Putamen (tissue), 1 donor: ENCODE measurements around the gene PSME3IP1.
"Not testable (repeated sequence)": the region's sequence is repeated elsewhere in the genome, so short reads cannot be mapped to it uniquely, and the experiment has no call there.

Experiments used
- DNase-seq: peaks from one replicate; pipeline ENCODE4 v3.0.0-alpha.2; 2016; ENCODE audit warnings: low spot score

Gene PSME3IP1

GRCh38 chr16:57185945-57186871, at the start of gene PSME3IP1, which contains the start of gene RSPRY1:
Gene PSME3IP1 (minus strand): TSS chr16:57186039. CDS start chr16:57173854, 12,185 bp downstream.
Gene RSPRY1 (plus strand): TSS chr16:57186329. CDS start chr16:57204659, 18,330 bp downstream.
- DNase-seq = peak; percentile 100

GRCh38 chr16:57235128-57236021, 49.5 kb upstream of the PSME3IP1 start:
- DNase-seq = no peak

DNA sequence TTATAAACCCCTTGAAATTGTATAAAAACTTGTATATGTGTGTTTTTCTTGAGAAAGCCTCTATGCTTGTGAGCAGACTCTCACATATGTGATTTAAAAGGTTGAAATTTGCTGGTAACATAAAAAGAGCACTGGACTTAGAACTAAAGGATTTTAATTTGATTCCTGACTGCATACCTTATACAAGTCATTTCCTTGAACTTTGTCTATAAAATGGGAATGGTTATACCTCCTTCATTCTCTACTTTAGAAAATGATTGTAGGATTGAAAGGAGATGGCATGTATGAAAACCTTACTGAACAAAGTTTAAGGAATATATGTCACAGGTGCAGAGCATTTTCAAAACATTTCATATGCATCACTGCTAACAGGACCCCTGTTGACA, 48.9 kb upstream of the PSME3IP1 start:
- no peak for DNase-seq

DNA sequence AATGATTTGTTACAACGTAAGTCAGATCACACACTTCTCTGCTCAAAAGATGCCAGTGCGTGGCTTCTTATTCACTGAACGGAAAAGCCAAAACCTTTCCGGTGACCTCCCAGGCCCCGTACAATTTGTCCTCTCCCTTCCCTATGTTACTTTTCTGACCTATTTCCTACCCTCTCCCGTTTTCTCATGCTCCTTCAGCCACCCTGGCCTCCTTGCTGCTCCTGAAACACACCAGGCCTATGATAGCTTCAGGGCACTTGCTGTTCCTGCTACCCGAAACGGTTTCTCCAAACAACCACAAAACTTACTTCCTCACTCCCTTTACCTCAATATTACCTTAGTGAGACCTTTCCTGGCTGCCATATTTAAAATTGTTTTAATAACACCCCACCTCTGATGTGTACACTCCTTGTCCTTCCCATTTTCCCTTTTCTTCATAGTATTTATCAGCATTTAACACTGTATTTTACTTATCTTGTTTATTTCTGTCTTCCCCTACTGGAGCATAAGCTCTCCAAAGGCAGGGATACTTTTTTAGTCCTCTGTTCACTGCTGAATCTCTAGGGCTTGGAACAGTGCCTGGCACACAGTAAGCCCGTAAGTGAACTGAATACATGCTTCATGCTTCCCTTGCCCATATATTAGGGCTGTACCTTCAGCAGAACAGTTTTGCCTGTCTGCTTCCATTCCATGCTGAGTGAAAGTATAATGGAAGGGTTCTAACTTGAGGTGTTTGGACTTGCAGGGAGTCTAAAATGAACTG, 48.3 kb upstream of the PSME3IP1 start:
- no peak for DNase-seq

- no peak for DNase-seq
Measured at GRCh38 chr16:57231821-57232350, 46.0 kb upstream of the PSME3IP1 start.

GRCh38 chr16:57229079-57229478, 43.2 kb upstream of the PSME3IP1 start:
- DNase-seq = no peak

- DNase-seq = no peak
Measured at GRCh38 chr16:57226701-57227621, 41.1 kb upstream of the PSME3IP1 start.

GRCh38 chr16:57225978-57226377, 40.1 kb upstream of the PSME3IP1 start:
- no peak for DNase-seq

GRCh38 chr16:57224651-57225335, 39.0 kb upstream of the PSME3IP1 start:
- DNase-seq = no peak

DNA sequence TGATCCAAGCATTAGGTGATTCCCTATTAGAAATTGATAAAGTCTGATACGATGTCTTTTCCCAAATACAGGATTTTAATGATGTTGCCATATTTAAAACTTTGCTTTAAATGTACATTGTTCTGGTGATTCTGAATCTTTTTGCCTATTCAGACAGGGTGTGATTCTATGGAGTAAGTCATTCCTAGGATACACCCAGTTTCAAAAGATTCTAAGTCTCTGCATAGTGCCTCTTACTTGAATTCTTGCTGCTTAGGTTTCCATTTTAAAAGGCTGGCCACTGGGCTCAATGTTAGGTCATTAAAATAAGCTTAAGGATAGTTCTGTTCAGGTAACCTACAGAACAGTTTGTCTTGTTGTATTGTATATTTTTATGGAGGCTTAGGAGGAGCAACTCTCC, 37.2 kb upstream of the PSME3IP1 start:
- DNase-seq = no peak

DNA sequence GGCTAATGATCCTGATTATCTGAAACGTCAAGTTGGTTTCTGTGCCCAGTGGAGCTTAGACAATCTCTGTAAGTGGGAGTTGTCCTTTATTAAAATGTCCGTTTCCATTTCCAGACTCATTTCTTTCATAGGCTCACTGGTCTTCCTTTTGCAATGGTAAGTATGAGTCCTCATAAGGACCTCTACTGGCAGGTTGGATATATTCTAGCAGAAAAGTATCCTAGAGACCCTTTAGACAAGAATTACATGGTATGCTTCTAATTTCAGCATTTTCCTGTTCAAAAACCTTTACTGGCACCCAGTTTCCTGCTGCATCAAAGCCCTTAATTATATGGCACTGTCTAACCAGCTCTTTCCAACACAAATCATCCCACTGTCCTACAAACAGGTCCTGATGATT, 31.1 kb upstream of the PSME3IP1 start:
- DNase-seq = no peak

DNA sequence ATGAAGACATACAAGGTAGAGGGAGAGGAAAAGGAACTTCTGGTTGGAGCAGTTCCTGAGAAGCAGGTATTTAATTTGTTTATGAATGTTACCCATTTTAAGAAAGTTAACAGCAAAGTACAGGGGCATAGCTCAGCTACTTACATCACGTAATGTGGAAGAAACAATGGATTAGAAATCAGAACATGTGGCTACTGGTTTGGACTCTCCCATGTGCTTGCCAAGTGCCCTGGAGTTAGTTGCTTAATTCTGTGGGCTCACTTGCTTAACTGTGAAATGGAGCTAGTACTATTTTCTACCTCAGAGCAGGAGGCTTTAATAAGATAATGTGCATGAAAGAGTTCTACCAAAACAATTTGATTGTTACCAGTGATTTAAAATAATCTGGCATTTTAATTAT, 27.6 kb upstream of the PSME3IP1 start:
- no peak for DNase-seq

DNA sequence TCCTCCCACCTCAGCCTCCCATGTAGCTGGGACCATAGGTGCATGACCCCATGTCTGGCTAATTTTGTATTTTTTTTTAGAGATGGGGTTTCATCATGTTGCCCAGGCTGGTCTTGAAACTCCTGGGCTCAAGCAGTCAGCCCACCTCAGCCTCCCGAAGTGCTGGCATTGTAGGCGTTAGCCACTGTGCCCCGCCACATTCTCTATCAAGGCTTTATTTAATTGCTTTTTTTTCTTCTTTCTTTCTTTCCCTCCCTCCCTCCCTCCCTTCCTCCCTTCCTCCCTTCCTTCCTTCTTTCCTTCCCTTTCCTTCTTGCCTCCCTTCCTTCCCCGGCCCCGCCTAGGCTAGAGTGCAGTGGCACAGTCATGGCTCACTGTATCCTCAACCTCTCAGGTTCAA, 23.9 kb upstream of the PSME3IP1 start:
- DNase-seq = no peak

DNA sequence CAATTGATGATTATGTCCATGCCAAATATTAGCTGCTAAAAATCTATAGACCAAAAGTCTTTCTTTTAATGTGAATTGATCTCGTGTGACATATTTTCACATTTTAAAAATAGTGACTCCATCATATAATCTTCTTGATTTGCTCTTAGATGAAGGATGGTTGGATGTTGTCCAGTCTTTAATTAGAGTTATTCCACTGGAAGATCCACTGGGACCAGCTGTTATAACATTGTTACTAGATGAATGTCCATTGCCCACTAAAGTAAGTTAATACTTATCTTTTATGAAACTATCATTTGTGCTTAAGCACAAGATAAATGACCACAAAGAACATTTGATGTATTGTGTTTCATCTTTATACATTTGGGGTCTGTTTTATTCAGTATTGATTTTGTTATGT, 23.1 kb upstream of the PSME3IP1 start:
- DNase-seq = no peak

DNA sequence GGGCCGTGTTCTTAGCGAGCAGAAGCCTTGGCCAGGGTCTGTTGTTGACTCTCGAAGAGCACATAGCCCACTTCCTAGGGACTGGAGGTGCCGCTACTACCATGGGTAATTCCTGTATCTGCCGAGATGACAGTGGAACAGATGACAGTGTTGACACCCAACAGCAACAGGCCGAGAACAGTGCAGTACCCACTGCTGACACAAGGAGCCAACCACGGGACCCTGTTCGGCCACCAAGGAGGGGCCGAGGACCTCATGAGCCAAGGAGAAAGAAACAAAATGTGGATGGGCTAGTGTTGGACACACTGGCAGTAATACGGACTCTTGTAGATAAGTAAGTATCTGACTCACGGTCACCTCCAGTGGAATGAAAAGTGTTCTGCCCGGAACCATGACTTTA, 18.8 kb upstream of the PSME3IP1 start:
- no peak for DNase-seq

- no peak for DNase-seq
Measured at GRCh38 chr16:57203451-57203850, 17.6 kb upstream of the PSME3IP1 start.

DNA sequence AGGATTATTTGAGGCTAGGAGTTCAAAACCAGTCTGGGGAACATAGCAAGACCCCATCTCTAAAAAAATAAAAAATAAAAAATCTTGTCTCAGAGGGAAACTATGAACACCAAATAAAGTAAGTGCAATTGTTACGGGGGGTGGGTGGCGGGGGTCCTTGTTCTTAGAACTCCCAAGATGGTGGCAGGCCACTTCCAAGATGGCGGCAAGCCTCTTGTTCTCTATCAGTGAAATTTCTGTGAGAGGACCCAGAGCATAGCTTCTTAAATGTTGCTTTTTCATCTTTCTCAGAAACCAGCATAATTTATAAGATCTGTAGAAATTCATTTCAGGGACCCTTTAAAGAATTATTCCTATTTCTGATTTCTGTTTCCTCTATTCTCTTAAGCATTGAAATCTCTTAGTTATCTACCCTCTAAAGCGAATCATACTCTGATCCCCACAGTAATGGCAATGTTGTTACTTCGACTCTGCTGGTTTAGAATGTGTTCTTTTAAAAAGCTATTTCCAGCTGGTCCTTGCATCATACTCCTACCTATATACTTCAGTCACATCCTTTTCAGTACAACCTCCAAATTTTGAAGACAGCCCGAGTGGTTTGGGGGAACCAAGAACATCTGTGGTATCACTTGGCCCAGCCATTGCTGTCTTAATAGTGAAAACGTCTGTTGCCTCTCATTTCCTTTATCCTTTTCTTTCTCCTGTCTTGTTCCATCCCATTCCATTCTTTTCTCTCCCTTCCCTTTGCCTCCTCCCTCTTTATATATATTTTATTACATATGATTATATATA, 16.5 kb upstream of the PSME3IP1 start:
- DNase-seq = no peak

DNA sequence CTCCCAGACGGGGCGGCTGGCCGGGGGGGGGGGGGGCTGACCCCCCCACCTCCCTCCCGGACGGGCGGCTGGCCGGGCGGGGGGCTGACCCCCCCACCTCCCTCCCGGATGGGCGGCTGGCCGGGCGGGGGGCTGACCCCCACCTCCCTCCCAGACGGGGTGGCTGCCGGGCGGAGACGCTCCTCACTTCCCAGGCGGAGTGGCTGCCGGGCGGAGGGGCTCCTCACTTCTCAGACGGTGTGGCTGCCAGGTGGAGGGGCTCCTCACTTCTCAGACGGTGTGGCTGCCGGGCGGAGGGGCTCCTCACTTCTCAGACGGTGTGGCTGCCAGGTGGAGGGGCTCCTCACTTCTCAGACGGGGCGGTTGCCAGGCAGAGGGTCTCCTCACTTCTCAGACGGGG, 15.1 kb upstream of the PSME3IP1 start:
- DNase-seq = not testable (repeated sequence)

GRCh38 chr16:57200321-57200720, 14.5 kb upstream of the PSME3IP1 start:
- DNase-seq = not testable (repeated sequence)
